ENCODE data around the gene MTMR4.

DNA sequence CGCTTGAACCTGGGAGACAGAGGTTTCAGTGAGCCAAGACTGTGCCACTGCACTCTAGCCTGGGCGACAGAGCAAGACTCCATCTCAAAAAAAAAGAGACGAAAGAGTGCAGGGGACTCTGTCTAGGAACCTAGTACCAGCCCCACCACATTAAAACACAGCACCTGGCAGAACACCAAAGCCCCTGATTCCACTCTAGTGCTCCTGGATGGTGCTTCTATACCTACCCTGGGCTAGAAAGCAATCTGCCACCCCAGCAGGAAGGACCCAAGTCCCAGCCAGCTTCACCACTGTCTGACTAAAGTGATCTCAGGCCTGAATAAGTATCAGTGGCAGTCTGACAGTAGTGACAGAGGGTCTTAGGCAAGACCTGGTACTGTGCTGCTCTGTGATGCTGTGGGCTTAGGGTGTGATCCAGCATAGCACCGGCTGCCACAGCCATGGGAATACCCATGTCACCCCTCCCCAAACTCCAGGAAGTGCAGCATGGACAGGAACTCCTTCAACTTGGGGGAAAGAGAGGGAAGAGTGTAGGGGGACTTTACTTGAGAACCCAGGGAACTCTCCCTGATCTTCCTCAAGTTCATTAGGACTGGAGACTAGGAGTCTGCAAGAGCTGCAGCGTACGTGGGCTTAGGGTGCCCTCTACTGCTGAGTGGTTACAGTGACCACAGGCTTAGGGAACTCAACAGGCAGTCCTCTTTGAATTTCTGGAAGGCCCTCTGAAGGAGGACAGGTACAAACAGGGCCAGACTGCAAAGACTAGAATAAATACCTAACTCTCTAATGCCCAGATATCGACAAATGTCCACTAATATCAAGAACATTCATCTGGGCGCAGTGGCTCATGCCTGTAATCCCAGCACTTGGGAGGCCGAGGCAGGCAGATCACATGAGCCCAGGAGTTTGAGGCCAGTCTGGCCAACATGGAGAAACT lies 67.1 kb downstream of the MTMR4 start:
- TF ChIP-seq, protein P1, sequence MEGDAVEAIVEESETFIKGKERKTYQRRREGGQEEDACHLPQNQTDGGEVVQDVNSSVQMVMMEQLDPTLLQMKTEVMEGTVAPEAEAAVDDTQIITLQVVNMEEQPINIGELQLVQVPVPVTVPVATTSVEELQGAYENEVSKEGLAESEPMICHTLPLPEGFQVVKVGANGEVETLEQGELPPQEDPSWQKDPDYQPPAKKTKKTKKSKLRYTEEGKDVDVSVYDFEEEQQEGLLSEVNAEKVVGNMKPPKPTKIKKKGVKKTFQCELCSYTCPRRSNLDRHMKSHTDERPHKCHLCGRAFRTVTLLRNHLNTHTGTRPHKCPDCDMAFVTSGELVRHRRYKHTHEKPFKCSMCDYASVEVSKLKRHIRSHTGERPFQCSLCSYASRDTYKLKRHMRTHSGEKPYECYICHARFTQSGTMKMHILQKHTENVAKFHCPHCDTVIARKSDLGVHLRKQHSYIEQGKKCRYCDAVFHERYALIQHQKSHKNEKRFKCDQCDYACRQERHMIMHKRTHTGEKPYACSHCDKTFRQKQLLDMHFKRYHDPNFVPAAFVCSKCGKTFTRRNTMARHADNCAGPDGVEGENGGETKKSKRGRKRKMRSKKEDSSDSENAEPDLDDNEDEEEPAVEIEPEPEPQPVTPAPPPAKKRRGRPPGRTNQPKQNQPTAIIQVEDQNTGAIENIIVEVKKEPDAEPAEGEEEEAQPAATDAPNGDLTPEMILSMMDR (IDR thresholded peaks at IDR 0.05), result peak in 5 of 7 experiments; percentile 43 to 72 (median 64)
- TF ChIP-seq EP300 (IDR thresholded peaks at IDR 0.05), result no peak
